Stimulated activated CD4-positive, alpha-beta T cell treated with anti-CD3 and anti-CD28 coated beads, Interleukin-4, amount 100 ng/mL, for 4 hours (primary cell): ENCODE results near the gene FOXP1.
A peak's percentile ranks its signal among the peaks of the same experiment; 100 is the strongest.

Experiments used
- DNase-seq, 2 experiments: peaks; one replicate each; pipeline ENCODE4 v3.0.0-alpha.2; 2020

FOXP1 gene

GRCh38 chr3:71064291-71064955, 519.1 kb downstream of the FOXP1 start:
- peak; percentile 54 to 55 for DNase-seq

- peak; percentile 43 to 59 for DNase-seq
Observed at GRCh38 chr3:71063773-71064290, 519.7 kb downstream of the FOXP1 start.

- no peak for DNase-seq
Observed at GRCh38 chr3:71062952-71063772, 520.4 kb downstream of the FOXP1 start.

- DNase-seq, result no peak
Observed at GRCh38 chr3:71062037-71062932, 521.2 kb downstream of the FOXP1 start.

- no peak for DNase-seq
Observed at GRCh38 chr3:71061581-71061980, 521.9 kb downstream of the FOXP1 start.

- DNase-seq, result no peak
Observed at GRCh38 chr3:71061037-71061436, 522.5 kb downstream of the FOXP1 start.

GRCh38 chr3:71060536-71060935, 523.0 kb downstream of the FOXP1 start:
- DNase-seq, result no peak

GRCh38 chr3:71057526-71057894, 526.0 kb downstream of the FOXP1 start:
- no peak for DNase-seq

GRCh38 chr3:71056327-71056726, 527.2 kb downstream of the FOXP1 start:
- DNase-seq, result no peak

- DNase-seq, result no peak
Observed at GRCh38 chr3:71055257-71056001, 528.1 kb downstream of the FOXP1 start.

GRCh38 chr3:71054312-71054711, 529.2 kb downstream of the FOXP1 start:
- DNase-seq, result no peak

GRCh38 chr3:71053495-71053894, 530.0 kb downstream of the FOXP1 start:
- no peak for DNase-seq

GRCh38 chr3:71052716-71053115, 530.8 kb downstream of the FOXP1 start:
- no peak for DNase-seq

GRCh38 chr3:71051893-71052687, 531.4 kb downstream of the FOXP1 start:
- DNase-seq, result no peak

- no peak for DNase-seq
Observed at GRCh38 chr3:71051259-71051595, 532.3 kb downstream of the FOXP1 start.

GRCh38 chr3:71050538-71051258, 532.8 kb downstream of the FOXP1 start:
- DNase-seq, result peak in 1 of 2 experiments; percentile 19

GRCh38 chr3:71050166-71050537, 533.4 kb downstream of the FOXP1 start:
- no peak for DNase-seq

- no peak for DNase-seq
Observed at GRCh38 chr3:71048948-71049347, 534.6 kb downstream of the FOXP1 start.

GRCh38 chr3:71047616-71048531, 535.7 kb downstream of the FOXP1 start:
- no peak for DNase-seq

GRCh38 chr3:71046791-71047190, 536.7 kb downstream of the FOXP1 start:
- DNase-seq, result no peak
